Embryonic facial prominence (tissue), 1 donor: ENCODE data around the gene CACNB4.

Experiments
- DNase-seq: peaks from one replicate; pipeline ENCODE4 v3.0.0-alpha.2; 2016; ENCODE audit errors: extremely low spot score

CACNB4 gene

GRCh38 chr2:151786077-151786476 lies 312.8 kb downstream of the CACNB4 start:
- no peak for DNase-seq

GRCh38 chr2:151783133-151783520 lies 315.7 kb downstream of the CACNB4 start:
- DNase-seq, result no peak
